ENCODE data around the gene DLG2. TPM values are rescaled to one million over a fixed set of nuclear protein-coding genes. Genes with fewer than 3 reads are reported as not detected.
A peak's percentile ranks its signal among the peaks of the same experiment; 100 is the strongest.

DLG2 gene
- total and polyA plus RNA-seq, 2 of the 8 experiments (the other 6 are each of a cell fraction or from before 2014, with no cell fraction given) = 1.7 to 14.3 TPM

- no peak overlapping the region for H3K4ac ChIP-seq (replicated peaks; ENCODE audit: insufficient read length, low read depth, low read length)
- H4K8ac ChIP-seq (ENCODE audit: extremely low read depth, insufficient read depth, low read length) = no peak overlapping the region
- H3K79me1 ChIP-seq (ENCODE audit: low read depth, low read length) = no peaks in the 10 kb centered on the region
- no peaks in the 10 kb centered on the region for H3K23me2 ChIP-seq (ENCODE audit: low read depth, low read length)
- H3K14ac ChIP-seq (ENCODE audit: insufficient read length) = no peak overlapping the region
- TF ChIP-seq SRF (IDR thresholded peaks at IDR 0.05; ENCODE audit: low read depth, low read length) (peak; percentile 86), SP1 (IDR thresholded peaks at IDR 0.05; ENCODE audit: low read depth, low read length) (0 out of 2 replicates have a peak, but pooled peaks have one; percentile 37), GTF2F1 (IDR thresholded peaks at IDR 0.05; ENCODE audit: borderline replicate concordance, low read depth, low read length) (no peak), SUZ12 (IDR thresholded peaks at IDR 0.05; ENCODE audit: low read length) (no peak), SP4 (IDR thresholded peaks at IDR 0.05; ENCODE audit: low read length) (no peak), TBP (IDR thresholded peaks at IDR 0.05; ENCODE audit: low read depth, low read length) (no peak), TEAD4 (IDR thresholded peaks at IDR 0.05; ENCODE audit: low read depth, low read length) (peak; percentile 66), ATF2 (IDR thresholded peaks at IDR 0.05; ENCODE audit: low read length) (no peak), TAF7 (optimal IDR thresholded peaks at IDR 0.05; ENCODE audit: borderline replicate concordance, low read depth, low read length) (no peak), MAFK (IDR thresholded peaks at IDR 0.05; ENCODE audit: low read depth, low read length) (no peak), ATF3 (IDR thresholded peaks at IDR 0.05; ENCODE audit: insufficient read depth, low read depth, low read length) (no peak), CHD2 (IDR thresholded peaks at IDR 0.05; ENCODE audit: low read length) (no peak), CBX8 (IDR thresholded peaks at IDR 0.05; ENCODE audit: borderline replicate concordance, low read depth, low read length) (no peak)
- H3K9ac ChIP-seq (replicated peaks in 1 of 4; ENCODE audit: extremely low read depth in 1 of 4, low read depth in 3 of 4, low read length in 3 of 4) = no peak overlapping the region
- H3K23ac ChIP-seq (ENCODE audit: insufficient read length) = no peak overlapping the region
- DNase-seq (ENCODE audit: low read depth in 1 of 2, low spot score in 2 of 2) (peak in 1 of 2 experiments; percentile 7), FAIRE-seq (peak; percentile 32)
- H2BK120ac ChIP-seq (replicated peaks; ENCODE audit: low read depth, low read length) = no peak overlapping the region
- H2BK20ac ChIP-seq (ENCODE audit: low read length) = no peak overlapping the region
- peak overlapping the region in 1 of 4 experiments; percentile 11; a peak in 1 of 8 replicates for H3K4me3 ChIP-seq (ENCODE audit: extremely low read depth in 1 of 4, insufficient read depth in 2 of 4, low read depth in 3 of 4, low read length in 4 of 4)
- H3K36me3 ChIP-seq (ENCODE audit: control insufficient read depth in 2 of 4, insufficient read depth in 4 of 4, low read length in 3 of 4) = no peaks in the 10 kb centered on the region
- 33% methylated on average over 4 of the region's 4 CpGs; no CpG with 5 or more reads in 1 of the 2 experiments for WGBS, 2 experiments (ENCODE audit: extremely low coverage in 1 of 2, insufficient coverage in 1 of 2, insufficient read length in 1 of 2, insufficient replicate concordance in 2 of 2, low coverage in 1 of 2, low lambda C conversion rate in 2 of 2, missing lambda C conversion rate in 1 of 2)
- H4K20me1 ChIP-seq (replicated peaks in 1 of 2; ENCODE audit: control insufficient read depth in 1 of 2, insufficient read depth in 2 of 2, low read length in 2 of 2) = no peaks in the 10 kb centered on the region
- no peak overlapping the region for H3K18ac ChIP-seq (ENCODE audit: extremely low read depth, low read length)
- H4K5ac ChIP-seq (ENCODE audit: insufficient read length, low read depth, low read length) = no peak overlapping the region
- H2BK5ac ChIP-seq (ENCODE audit: low read depth, low read length) = no peak overlapping the region; the same call in 1 of the 2 replicates
- no peak overlapping the region for H4K91ac ChIP-seq (replicated peaks; ENCODE audit: insufficient read length, low read length)
- H2AFZ ChIP-seq (ENCODE audit: low read length) = peak overlapping the region; percentile 51; the same call in 1 of the 2 replicates
- CTCF ChIA-PET (ENCODE audit: partially characterized antibody) = interaction anchor here (0.7 kb wide), 1 partner anchor 9 kb away, joined by 3 read pairs; no protein-coding TSS in a partner anchor
- no peaks in the 10 kb centered on the region for H3K79me2 ChIP-seq (ENCODE audit: control insufficient read depth in 1 of 2, insufficient read depth in 2 of 2, low read length in 2 of 2)
- H2AK5ac ChIP-seq (ENCODE audit: low read depth, low read length) = no peak overlapping the region
- POLR2A ChIA-PET (ENCODE audit: partially characterized antibody) = no interaction called here
- no peak overlapping the region for H2BK15ac ChIP-seq (ENCODE audit: low read length)
- H3K4me2 ChIP-seq (ENCODE audit: insufficient read depth in 1 of 2, low read depth in 2 of 2, low read length in 2 of 2) = no peak overlapping the region
- peaks cover 0 to 3% (median 0%) of the 10 kb centered on the region in 4 experiments; a peak in 2 of 7 replicates for H3K4me1 ChIP-seq (replicated peaks in 1 of 4; ENCODE audit: control insufficient read depth in 3 of 4, insufficient read depth in 4 of 4, low read length in 3 of 4)
- H3K27ac ChIP-seq (ENCODE audit: low read depth, low read length) = no peak overlapping the region
- H2BK12ac ChIP-seq (ENCODE audit: low read depth, low read length) = no peak overlapping the region
- H3K27me3 ChIP-seq (replicated peaks in 1 of 4; ENCODE audit: control insufficient read depth in 3 of 4, extremely low read depth in 1 of 4, insufficient read depth in 3 of 4, low read length in 3 of 4) = no peaks in the 10 kb centered on the region
- no peak overlapping the region for H3K56ac ChIP-seq (replicated peaks; ENCODE audit: insufficient read length, low read depth, low read length)
- H3K9me3 ChIP-seq (ENCODE audit: insufficient read depth in 2 of 2, low read depth in 1 of 2, low read length in 1 of 2) = no peaks in the 10 kb centered on the region
Measured at GRCh38 chr11:84965484-84965883, 661.7 kb downstream of the DLG2 start.
